Measurements from ENCODE around the gene APOBEC4.

The APOBEC4 gene

DNA sequence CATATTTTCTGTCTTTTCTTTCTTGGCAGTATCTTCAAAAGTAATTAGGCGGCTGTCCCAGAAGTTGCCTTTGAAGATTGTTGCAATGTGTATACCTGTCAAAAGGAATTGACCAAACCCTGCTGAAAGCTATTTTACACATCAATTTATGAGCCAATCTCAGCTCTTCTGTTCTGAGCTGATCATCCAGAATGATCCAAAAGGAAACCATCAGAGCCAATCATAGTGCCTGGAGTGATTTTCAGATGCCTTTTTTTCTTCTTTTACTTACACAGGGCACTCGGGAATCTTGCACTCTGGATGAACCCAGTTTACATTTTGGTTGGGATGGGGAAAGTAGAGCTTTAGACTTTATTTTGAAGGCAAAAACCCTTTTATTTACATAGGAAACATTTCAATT, 21.8 kb upstream of the APOBEC4 start:
- DNase-seq: no peak

GRCh38 chr1:183674339-183674738, 21.2 kb upstream of the APOBEC4 start:
- DNase-seq: peak; percentile 16

GRCh38 chr1:183673605-183674323, 20.6 kb upstream of the APOBEC4 start:
- no peak for DNase-seq

DNA sequence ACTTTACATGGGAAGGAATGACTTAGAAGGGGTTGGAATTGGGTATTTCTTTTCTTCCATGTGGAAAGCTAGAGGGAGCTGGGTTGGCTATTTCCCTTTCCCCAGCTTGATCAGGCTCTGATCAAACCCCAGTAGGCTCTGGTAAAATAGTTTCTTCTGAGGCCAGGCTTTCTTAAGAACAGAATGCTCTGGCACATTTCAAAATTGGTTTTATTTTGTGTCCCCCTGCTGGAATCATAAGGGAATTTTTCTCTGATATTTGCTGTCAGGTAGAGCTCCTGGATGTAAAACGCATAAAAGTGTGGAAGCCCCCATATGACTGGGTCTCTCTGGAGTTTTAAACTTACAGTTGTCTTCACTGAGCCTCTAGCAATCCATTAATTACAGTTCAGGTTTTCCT, 17.1 kb upstream of the APOBEC4 start:
- DNase-seq: no peak

DNA sequence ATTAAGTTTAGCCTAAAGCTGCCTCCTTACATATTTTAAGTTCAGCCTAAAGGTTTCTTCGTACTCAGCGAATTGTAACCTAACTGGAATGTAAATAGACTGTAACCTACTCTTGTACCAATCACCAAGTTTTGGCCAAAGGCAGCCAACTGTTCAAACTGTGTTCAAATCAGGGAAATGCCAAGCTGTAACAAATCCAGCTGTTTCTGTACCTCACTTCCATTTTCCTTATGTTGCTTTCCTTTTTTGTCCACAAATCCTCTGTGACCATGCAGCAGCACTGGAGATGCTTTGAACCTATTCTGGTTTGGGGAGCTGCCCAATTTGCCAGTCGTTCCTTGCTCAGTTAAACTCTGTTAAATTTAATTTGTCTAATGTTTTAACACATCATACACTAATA, 3.2 kb upstream of the APOBEC4 start:
- no peak for DNase-seq

DNA sequence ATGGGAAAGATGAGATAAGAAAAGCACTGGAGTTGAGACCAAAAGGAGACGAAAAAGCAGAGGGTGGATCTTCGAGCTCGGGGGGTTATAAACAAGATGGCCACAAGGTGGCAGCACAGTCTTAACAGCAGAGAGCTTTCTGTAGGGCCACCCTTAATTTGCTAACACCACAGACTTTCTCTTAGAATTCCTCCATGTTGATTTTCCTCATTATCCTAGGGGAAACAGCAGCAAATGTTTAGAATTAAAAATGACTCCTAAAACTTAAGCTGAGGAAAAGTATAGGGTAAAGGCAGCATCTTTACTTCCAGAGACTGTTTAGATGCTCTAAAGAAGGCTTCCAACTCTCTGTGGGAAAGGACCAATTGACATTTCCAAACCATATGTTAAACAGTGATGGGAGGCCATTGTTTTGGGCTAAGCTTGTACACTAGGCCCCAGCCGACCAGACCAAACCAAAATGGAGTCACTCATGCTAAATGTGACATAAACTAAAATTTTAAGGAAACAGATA, 2.5 kb upstream of the APOBEC4 start:
- DNase-seq: peak; percentile 89

GRCh38 chr1:183654706-183655105, 1.6 kb upstream of the APOBEC4 start:
- no peak for DNase-seq

GRCh38 chr1:183653876-183654451, 848 bp upstream of the APOBEC4 start:
- DNase-seq: no peak

GRCh38 chr1:183653462-183653794, 312 bp upstream of the APOBEC4 start:
- no peak for DNase-seq

DNA sequence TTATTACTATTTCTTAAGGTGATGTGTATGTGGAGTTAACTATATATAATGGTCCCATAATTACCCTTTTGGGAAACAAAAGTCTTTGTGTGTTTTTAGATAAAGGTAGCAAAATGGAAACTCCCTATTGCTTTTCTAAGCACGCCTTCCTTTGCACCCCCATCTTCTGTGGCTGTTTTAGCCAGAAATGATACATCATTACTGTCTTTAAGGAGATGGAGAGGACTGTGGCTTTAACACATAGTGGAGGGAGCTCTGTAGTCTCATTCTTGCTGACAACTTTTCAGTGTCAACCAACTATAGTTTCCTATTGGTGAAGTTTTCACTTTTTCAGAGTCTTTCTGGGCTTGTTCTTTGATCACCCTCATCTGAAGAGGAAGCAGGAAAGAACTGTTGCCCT, 1.0 kb downstream of the APOBEC4 start:
- DNase-seq: no peak

- no peak for DNase-seq
Observed at GRCh38 chr1:183651612-183652011, 1.5 kb downstream of the APOBEC4 start.

GRCh38 chr1:183648042-183648441, 5.1 kb downstream of the APOBEC4 start:
- no peak for DNase-seq

DNA sequence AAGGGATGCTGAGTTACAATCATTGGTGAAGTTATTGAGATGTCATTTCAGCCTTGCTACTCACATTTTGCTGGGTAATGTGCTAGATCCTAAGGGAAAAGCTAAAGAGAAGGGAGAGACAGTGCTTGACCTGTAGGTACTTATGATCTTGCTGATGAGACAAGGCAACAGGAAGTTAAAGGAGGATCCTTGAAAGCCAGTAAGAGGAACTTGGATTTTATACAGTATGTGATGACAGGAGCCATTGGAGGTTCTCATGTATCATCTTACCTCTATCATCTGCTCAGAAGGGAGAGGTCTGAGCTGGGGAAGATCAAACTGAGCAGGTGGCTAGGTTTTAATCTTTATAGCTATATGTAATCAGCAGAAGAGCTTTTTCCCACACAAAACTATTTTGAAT, 6.3 kb downstream of the APOBEC4 start:
- DNase-seq: no peak

DNA sequence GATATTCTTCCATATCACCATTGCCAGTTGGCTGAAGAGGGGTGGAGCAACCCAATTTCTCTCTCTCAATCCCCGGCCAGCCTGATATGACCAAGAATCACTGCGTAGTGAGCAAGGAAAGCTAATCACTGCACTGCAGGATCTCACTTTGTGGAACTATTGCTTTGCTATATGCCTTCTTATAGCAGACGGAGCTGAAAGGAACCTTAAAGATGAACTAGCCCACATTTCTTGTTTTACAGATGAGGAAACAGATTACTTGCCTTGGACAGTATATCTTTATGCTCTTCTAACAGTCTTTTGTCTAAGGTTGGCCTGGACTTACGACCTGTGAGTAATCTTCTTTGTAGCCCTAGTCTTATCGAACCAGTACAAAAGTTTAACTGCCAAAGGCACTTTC, 7.6 kb downstream of the APOBEC4 start:
- DNase-seq: no peak

GRCh38 chr1:183642166-183642565, 10.9 kb downstream of the APOBEC4 start:
- DNase-seq: no peak

- no peak for DNase-seq
Observed at GRCh38 chr1:183640193-183640592, 12.9 kb downstream of the APOBEC4 start.

DNA sequence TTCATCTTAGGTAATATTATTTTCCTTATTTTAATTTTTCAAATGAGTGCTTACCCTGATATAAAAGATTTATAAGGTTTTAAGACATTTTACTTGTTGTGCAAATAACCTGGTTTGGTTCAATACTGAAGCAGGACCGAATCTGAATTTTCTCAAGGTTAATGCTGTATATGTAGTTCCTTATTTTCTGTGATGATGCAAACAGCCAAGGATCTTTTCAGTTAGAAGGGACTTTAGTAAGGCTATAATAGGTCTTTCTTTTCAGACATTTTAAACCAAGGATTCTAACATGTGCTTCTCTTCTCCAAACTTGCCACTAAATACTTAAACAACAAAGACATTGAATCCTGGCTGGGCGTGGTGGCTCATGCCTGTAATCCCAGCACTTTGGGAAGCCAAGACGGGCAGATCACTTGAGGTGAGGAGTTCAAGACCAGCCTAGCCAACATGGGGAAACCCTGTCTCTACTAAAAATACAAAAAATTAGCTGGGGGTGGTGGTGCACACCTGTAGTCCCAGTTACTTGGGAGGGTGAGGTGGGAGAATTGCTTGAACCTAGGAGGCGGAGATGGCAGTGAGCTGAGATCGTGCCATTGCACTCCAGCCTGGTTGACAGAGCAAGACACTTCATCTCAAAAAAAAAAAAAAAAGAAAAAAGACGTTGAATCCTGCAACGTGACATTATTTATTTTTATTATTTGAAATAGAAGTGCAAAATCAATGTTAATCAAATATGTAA, 14.3 kb downstream of the APOBEC4 start:
- DNase-seq: no peak

GRCh38 chr1:183636783-183637182, 16.3 kb downstream of the APOBEC4 start:
- DNase-seq: no peak

DNA sequence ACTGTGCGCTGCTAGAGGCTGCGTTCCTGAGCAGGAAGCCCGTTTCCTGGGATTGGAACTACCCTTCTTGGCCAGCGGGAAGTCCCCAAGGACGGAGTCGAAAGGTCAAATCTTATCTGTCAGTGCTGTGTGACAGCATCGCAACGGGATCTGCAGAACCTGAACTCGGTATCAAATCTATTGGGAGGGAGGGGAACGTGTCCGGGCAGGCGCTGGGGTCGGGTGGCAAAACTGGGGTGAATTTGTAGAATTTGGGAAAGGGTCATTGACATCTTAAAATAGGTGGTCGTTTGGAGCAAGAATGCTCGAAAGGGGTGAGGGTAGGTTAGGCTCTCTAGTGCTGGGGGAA, 16.8 kb downstream of the APOBEC4 start:
- DNase-seq: no peak

GRCh38 chr1:183635606-183636333, 17.3 kb downstream of the APOBEC4 start, which contains the start of gene ARPC5:
TSS of gene ARPC5 (minus strand) at chr1:183635783. CDS start at chr1:183635659, 124 bp downstream.
- DNase-seq: peak; percentile 98

- peak; percentile 36 for DNase-seq
Observed at GRCh38 chr1:183635099-183635605, 18.0 kb downstream of the APOBEC4 start.

DNA sequence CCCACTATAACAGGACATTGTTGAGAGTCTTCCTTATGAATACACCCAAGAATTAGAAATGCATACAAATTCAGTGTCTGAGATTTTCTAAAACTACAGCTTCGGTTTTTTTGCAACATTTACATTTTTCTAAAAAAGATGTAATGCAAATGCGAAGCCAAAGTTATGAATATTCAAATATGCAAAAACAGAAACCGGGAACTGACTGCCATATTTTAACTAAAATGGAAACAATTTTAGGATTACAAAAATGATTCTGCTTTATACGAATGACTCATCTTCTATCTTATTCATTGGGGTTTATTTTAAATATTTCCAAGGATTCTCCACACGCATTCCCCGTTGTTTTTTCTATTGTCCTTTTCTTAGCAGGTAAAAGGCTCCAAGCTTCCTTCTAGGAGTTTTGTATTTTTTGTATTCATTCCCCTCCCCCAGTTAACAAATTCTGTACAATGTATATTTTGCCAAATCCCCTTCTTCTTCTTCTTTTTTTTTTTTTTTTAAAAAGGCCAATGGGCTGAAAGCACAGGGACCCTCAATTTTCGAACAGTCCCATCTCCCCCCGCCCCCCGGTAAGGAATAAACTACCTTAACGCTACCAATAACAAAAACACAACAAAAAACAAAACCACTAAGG, 18.6 kb downstream of the APOBEC4 start:
- DNase-seq: no peak
